DMS53 (cell line): ENCODE data around the gene HERC2.
"Not testable (repeated sequence)": the region's sequence is repeated elsewhere in the genome, so short reads cannot be mapped to it uniquely, and the experiment has no call there.

Experiments
- DNase-seq: peaks from one replicate; lab custom pipeline; 2025; lab: John Stamatoyannopoulos, UW

Gene HERC2

DNA sequence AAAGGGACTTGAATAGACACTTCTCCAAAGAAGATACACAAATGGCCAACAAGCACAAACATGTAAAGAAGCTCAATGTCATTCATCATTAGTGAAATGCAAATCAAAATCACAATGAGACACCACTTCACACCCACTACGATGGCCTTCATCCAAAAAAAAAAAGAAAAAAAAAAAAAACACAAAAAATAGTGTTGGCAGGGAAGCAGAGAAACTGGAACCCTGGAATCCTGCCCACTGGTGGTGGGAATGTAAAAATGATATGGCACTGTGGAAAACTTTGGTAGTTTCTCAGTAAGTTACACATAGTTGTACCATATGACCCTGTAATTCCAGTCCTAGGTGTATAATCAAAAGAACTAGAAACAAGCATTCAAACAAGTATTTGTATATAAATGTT, 94.7 kb downstream of the HERC2 start:
- DNase-seq: peak; percentile 3

DNA sequence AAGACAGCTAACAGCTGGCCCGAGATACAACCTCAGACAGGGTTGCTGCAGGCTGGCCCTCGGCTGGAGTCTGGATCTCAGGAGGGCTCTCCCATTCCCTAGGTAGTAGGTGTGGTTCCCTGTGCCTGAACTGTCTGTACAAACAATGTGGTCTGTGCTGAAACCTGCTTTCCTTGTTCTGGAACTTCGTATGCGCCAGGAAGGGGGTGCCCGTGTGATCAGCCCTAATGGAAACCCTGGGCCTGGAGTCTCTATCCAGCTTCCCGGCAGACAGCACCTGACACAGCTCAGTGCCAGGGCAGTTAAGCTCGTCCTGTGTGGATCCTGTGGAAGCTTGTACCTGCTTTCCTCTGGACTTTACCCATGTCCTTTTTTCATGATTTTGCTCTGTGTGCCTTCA, 99.4 kb downstream of the HERC2 start:
- not testable (repeated sequence) for DNase-seq

DNA sequence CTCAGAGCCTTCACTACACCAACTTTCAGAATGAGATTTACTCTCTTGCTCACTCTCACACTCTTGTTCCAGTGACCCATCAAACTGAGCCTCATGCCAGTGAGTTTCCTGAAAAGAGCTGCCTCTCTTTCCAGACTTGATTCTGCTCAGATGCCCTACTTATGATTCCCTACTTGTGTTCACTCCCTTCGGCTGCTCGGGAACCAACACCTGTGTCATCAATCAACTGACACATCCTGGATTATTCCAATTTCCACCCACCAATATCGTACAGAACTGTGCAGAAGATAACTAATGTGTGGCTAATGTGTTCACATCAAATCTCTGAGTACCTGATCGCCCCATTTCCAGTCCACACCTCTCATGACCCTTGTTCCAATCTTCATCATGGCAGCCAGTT, 100.3 kb downstream of the HERC2 start:
- not testable (repeated sequence) for DNase-seq

DNA sequence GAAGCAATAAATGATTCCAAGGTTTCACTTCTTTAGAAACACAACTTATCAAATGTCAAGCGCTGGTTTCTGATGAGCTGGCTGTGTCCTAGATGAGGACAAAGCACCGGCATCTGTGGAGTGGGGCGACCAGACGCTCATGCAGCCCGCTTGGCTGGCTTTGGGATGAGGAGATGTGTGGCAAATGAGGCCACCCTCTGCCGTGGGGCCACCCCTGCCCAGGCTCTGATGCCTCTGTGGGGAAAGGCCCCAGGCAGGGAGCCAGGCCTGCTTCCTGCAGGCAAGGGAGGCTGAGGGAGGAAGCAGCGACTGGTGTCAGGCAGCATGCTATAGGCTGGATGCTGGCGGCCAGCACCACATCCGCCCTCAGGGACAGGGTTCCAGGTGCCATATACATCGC, 102.9 kb downstream of the HERC2 start:
- no peak for DNase-seq

DNA sequence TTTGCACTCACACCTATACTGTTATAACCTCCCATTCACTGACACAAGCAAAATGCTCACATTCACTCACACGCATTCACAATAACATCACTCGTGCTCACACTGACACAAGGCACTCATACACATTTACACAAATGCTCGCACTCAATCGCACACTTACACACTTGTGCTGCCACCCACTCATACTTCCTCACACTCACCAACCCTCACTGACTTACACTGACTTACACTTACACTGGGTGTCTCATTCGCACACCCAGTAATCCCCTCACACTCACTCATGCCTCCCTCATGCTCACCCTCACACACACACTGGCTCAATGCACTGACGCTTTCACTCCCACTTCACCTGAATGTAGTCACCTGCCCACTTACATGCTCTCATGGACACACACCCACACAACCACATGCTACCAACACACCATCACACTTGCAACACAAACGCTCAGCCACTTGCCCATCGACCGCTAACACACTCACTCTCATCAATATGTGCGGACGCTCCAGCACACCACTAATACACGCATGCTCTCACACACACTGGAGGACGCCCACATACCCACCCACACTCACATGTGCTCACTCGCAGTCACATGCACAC, 104.9 kb downstream of the HERC2 start:
- not testable (repeated sequence) for DNase-seq

DNA sequence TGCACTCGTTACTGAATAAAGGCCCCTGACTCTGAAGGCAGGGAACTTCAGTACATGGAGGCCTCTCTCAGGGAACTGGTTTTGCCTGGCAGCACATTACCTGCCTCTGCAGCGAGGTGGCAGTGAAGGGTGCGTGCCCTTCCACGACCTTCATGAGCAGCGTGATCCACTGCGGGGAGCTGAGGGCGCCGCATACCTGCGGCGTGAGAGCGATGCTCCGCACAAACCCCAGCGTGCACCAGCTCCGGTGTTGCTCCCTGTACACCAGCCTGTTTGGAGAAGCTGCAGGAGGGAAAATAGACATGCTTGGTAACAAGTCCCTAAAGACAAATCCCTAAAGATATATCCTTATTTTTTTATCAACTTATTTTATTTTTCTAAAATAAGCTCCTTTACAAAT, 106.5 kb downstream of the HERC2 start:
- not testable (repeated sequence) for DNase-seq

DNA sequence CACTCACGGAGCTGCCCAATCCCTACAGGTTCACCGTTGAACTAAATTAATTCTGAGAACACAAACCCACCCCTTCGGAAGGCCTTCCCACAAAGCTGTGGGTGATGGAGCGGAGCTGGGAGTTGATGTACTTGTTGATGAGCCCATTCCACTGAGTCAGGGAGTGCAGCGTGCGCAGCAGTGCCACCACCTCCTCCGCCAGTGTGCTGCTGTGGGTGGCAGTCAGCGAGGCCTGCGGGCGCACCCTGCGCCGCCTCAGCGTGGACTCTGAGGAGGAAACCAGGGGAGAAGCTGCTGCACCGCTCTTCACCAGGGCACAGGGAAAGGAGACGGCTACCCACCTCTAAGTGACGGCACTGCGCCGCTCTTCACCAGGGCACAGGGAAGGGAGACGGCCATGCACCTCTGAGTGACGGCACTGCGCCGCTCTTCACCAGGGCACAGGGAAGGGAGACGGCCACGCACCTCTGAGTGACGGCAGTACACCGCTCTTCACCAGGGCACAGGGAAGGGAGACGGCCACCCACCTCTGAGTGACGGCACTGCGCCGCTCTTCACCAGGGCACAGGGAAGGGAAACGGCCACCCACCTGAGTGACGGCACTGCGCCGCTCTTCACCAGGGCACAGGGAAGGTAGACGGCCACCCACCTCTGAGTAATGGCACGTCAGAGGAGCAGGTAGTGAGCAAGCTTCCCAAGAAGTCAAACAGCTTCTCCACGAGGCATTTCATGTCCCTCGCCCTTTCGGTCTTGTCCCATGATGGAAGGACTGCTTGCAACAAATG, 107.8 kb downstream of the HERC2 start:
- not testable (repeated sequence) for DNase-seq

DNA sequence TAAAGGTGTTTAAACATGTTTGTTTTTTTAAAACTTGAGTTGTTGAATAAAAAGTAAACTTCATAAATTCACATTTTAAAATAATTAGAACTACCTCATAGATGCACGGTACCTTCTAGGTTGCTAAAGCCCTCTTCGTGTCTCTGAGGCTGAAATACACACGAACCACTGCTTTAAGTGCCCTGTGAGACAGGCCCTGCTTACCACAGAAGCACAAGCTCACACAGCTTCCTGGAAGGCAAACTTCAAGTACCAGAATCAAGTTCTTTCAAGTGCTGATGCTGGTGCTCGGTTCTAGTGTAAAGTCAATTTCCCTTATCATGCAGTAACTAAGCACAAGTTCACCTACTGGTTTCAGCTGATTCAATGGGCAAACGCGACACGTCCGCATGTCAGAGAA, 108.6 kb downstream of the HERC2 start:
- DNase-seq: not testable (repeated sequence)

DNA sequence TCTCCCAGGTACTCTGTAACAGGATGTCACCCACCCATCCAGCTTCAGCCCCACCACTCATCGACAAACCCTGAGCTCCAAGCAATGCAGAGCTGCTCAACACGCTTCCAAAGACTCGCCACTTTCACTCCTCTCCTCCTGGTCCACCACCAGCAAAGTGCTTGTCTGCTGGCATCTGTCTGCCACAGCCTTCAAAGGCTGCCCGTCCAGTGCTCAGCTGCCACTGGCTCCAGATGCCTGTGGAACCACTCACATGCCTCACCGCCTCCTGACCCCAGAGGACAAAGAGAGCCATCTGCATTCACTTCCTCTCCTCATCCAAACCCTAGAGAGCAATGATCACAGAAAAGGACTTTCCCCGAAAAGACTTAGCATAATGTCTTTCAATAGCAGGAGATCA, 113.4 kb downstream of the HERC2 start:
- DNase-seq: peak; percentile 25

DNA sequence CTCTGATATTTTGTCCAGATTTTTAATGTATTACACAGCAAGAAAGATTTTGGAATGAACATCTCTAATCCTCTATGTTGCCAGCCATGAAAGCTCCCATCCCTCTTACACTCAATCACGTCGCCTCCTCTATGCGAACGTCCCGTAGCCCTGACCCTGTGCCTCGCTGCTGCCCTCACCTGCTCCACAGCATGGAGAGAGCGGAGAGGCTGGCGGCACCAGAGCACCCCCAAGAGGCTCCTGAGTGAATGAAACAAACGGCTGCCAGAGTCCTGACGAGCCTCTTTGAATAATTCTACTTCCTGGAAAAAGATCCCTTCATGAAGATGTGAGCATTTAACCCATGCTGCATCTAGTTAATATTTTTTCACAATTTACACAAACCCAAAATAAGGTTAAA, 116.3 kb downstream of the HERC2 start:
- DNase-seq: not testable (repeated sequence)

DNA sequence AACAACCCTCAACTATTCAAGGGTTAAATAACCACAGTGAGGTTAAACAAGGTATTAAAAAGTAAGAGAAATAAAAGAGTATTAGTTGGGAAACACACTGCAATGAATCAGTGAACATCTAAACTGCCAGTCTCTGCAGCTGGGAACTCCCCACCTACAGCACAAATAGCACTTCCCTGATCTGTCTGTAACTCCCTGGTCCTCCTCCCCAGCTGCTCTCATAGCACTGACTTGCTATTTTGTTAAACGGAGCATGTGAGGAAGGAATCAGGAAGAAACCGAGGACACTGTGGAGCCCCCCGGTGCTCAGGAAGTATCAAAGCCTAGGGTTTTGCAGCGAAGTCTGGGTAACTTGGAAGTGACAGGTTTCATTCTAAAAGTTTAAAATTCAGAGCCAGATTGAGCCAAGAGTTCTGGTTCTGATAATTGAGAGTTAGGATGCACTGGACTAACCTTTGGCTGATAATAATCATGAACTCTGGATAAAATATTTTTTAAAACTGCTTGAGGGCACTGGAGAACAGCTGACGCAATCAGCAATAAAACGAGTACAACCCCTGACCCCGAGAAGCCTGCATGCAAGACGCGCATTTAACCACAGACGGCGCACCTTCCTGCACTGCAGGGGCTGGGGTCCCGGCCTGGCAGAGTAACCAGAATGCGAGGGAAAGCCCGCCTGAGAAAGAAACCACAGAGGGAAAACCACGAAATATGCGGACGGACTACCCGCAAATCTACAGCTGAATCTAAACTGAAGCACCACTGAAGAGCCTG, 118.7 kb downstream of the HERC2 start:
- not testable (repeated sequence) for DNase-seq

DNA sequence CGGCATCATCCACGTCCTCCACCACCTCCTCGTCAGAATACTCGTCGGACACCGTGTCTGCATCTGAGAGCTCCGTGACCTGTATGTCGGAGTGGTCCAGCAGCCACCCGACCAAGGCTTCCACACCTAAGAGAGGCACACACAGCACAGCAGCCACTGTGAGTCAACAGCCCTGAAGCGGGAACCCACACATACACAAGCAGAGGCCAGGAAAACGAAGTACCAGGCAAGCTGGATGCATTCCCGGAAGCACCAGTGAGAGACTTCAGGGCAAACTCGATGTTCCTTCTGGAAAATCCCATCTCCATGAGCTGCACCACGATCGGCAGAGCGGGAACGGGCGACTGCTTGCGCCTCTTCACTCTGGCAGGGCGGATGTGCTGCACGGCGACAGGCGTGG, 119.9 kb downstream of the HERC2 start:
- DNase-seq: not testable (repeated sequence)

DNA sequence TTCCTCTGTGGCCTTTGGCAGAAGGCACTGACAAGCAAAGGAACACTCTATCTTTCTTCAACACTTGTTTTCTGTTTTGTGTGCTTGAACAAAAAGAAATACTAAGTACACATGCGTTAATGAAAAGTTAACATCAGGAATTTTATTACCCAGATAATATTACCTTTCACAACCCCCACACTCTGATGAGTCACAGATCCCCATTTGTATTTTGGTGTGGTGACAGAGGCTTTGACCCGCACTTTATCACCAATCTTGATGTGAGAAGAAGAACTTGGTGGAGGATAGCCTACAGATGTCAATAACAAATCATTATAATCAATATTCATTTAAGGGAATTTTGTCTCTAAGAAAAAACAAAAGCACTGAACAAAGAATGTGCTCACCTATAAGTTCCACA, 123.8 kb downstream of the HERC2 start:
- DNase-seq: not testable (repeated sequence)

DNA sequence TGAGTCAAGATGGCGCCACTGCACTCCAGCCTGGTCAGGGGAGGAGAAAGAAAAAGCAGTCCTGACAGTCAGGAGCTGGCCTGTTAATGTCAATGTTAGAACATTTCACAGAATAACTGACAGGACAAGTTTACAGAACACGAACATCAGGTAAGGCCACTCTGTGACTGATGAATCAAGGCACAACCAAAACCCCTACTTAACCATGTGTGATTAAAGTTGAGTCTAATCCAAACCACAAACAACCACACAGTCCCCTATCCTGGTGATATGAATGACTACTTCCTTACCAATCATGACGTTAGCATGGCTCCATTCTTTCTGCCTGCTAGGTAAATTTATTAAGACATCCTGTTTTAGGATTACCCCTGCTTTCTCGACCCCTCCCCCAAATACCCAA, 124.3 kb downstream of the HERC2 start:
- not testable (repeated sequence) for DNase-seq

DNA sequence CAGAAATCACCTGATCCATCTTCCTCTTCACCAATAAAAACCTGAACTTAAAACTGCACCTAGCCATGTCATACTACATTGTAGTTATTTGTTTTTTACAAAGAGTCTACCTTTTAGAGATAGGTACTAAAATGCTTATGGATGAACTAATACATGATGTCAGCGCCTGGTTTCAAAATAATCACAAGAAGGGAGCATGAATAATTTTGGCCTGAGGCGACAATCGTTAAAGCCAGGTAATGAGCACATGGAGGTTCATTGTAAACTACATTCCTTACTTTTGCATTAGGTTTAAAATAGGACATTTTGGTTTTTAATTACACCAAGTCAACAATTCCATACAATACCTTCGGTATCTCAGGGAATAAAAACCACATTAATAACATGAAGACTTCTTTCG, 125.4 kb downstream of the HERC2 start:
- DNase-seq: not testable (repeated sequence)

DNA sequence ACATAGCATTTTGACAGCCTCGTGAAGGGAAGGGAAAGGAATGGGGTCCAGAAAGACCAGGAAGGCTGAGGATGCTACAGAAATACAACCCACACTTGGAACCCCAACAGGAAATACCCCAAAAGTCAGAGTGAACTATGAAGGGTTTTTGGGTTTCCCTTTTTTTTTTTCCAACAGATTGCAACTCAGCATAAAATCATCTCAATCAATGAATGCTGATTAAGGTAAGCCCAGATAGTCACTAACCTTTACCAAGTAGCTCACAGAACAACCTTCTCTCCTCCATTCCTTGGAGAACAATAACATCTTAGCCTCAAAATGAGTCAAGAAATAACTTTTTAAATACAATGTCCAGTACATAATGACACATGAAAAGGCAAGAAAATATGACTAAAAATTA, 129.2 kb downstream of the HERC2 start:
- DNase-seq: no peak

DNA sequence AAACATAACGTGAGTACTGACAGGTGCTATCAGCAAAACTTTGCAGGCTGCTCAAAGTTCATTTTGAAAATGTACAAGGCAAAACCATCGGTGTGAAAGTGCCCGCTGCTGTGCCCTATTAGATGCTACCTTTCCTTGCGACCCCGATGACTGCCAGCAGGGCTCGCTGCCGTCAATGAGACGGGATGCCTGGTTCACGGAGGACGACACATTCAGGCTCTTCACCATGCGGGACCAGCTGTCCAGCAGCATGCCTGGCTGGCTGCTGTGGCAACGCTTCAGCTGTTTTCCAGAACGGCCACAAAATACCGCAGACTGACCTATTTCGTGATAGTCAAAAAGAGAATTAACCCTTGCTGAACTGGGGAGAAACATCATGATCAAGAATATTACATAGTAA, 130.1 kb downstream of the HERC2 start:
- DNase-seq: peak; percentile 9

DNA sequence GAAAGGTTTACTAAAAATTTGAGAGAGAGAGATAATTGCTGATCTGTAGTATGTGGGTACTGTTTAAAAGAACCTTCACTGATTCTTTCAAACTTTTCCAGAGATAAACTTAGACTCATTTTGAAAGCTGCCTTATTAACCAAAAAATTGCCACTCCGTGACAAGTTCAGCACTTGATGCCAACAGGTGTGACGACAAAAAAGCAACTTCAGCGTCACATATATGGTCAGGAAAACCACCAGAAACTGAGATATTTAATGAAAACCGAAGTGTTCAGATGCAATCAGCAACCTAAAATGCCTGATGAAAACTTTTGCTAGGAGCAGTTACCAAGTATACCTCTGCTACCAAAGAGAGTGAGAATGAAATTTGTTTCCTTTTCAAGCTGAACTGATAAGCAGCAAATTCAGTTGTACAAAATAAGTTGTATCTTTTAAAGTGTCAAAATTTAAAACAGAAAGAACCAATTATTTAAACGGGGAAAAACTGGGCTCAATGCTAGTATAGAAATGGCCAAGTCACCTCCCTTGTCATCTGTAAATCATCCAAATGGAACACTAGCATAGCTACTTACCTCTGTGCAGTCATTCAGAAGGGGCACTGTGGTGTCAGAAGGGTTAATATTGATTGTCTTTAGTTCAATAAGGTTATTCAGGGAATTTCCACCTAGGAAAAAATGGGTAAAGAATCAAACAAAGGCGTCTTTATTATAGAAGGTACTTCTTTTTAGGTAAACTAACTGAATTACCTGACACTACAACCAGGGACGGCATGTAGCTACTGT, 131.4 kb downstream of the HERC2 start:
- DNase-seq: no peak

DNA sequence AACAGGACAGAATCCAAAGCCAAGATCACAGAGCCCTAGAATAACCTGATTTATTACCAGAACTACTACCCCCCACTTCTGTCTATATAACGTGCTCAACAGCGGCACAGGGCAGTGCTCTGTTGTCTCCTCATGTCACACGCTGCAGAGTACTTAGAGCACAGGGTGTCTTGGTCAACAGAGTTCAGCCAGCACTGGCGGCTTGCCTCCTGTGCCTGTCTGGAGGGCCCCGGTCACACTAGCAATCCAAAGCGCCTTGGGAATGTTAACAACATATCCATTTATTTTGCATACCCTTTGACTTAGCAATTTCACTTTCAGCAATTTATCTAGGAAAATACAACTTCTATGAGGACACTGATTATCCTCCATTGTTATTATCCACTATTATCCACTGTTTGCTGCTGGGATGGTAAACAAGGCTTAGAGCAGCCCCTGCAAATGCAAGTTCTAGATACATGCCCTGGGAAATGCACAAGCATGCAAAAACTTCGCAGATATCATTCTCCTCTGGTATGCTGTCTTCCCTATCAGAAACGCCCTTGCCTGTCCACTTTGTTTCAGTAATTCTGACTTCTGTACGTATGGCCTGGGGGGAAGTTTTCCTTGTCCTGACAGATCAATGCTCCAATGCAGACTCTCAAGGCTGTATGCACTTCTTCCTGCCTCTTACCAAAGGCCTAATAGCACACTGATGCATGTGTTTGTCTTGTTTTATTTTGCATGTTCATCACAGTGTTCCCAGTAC, 136.7 kb downstream of the HERC2 start:
- DNase-seq: no peak

DNA sequence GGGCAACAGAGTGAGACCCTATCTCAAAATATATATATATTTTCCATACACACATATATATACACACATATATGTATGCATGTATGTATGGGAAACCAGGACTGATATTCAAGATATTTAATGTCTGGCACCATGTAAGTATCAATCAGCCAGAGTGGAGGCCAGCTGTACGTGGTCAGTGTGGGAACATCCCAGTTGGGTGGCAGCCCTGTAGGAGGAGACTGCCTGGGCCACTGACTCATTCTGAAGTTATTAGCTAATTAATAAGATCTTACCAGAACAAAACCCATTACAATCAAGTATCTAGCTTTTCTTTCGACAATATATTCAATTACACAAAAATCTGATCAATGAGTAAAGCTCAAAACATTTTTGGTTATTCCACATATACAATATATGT, 137.8 kb downstream of the HERC2 start:
- DNase-seq: no peak

DNA sequence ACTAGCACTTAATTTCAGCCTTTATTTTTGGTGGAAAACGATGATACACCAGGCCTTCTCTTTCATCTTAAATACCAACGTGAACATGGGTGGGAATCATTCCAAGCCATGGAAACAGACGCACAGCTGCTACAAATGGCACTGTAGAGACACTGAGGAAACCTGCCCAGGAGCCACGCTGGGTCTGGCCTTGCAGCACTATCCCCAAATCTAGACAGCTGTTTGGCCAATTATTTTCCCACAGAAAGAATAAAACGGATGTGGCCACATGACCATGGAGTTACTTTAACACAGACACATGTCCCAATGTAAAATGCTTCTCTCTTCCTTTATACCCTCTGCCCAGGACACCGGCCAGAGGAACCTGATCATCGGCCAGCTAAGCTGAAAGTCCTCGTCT, 139.2 kb downstream of the HERC2 start:
- DNase-seq: no peak
